T-helper 1 cell (primary cell): ENCODE results near the gene APOL5.
"Not testable (repeated sequence)": the region's sequence is repeated elsewhere in the genome, so short reads cannot be mapped to it uniquely, and the experiment has no call there.

ENCODE experiments used
- DNase-seq, 5 donors: peaks; one replicate each; pipeline ENCODE4 v3.0.0-alpha.2; 2012 to 2020

Gene APOL5

DNA sequence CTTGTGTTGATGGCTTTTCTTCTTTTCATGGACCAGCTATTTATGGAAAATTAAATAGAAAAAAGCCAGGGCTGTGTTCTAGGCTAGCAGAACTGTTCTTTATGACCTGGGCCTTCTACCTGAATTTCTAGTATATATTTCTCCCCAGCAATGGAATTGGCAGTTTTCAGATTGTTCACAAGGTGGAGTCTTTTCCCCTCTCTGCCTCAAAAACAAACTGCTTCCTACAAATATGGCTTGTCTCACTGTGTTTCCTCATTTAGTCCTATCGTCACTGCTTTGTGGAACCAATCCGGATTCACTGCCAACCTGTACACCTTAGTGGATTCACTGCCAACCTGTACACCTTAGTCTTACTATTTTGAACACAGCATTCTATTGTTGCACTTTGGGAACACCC lies 5.0 kb upstream of the APOL5 start:
- DNase-seq: no peak

DNA sequence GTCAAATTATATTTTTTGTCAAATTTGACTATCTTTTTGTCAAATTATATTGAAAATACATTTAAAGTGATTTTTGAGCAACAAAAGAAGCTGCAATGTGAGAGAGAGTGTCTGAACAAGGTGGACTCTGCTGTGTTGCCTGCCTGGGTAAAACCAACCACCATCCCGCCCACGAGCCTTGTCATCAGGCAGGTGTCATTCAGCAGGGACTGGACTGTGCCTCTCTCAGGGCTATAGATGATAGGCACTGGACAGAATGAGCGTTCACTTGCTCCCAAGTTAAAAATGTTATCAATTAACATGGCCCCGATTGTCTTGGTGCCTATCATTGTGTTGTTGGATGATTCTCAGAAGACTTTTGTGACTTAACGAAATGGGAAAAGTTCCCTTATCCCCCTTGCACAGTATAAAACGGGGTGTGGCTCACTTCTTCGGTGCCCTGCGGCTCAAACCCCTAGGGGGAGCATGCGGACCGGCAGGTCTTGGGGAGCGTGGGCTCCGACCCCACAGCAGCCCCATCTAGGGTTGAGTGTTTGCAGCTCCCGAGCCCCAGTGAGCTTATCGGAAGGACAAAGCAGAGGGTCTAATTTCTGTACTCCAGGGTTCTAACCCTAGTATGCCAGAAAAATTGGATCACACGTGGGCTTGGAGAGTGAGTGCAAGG lies 1.7 kb downstream of the APOL5 start:
- no peak for DNase-seq

DNA sequence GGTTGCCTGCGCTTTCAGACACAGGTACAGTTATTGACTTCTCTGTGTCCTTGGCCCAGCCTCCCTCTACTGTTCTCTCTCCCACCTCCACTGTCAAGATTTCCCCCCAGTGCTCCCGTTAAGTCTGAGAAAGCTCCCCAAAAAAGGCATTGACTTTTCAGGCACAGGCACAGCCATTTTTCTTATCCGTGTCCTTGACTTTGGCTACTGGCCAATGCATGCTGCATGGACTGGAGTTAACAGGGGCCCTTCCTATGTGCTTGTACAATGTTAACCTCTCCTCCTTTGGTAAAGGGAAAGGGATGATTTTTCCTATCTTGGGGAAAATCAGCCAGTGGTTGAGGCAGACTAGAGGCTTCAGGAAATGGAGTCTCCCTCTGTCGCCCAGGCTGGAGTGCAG lies 4.3 kb downstream of the APOL5 start:
- no peak for DNase-seq

DNA sequence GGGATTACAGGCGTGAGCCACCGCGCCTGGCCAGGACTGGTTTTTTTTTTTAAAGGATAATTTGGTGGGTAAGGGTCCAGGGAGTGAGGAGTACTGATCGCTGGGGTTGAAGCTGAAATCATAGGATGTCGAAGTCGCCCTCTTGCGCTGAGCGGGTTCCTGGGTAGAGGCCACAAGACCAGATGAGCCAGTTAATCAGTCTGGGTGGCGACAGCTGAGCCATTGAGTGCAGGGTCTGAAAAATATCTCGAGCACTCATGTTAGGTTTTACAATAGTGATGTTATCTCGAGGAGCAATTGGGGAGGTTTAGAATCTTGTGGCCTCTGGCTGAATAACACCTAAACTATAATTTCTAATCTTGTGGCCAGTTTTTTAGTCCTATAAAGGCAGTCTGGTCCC lies 7.8 kb downstream of the APOL5 start:
- no peak for DNase-seq

DNA sequence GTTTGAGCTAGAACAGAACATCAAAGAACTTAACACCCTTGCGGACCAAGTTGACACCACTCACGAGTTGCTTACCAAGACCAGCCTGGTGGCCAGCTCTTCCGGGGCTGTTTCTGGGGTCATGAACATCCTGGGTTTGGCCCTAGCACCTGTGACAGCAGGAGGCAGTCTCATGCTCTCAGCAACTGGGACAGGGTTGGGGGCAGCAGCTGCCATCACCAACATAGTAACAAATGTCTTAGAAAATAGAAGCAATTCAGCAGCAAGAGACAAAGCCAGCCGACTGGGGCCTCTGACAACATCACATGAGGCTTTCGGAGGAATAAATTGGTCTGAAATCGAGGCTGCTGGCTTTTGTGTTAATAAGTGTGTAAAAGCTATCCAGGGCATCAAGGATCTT lies 8.7 kb downstream of the APOL5 start:
- no peak for DNase-seq

DNA sequence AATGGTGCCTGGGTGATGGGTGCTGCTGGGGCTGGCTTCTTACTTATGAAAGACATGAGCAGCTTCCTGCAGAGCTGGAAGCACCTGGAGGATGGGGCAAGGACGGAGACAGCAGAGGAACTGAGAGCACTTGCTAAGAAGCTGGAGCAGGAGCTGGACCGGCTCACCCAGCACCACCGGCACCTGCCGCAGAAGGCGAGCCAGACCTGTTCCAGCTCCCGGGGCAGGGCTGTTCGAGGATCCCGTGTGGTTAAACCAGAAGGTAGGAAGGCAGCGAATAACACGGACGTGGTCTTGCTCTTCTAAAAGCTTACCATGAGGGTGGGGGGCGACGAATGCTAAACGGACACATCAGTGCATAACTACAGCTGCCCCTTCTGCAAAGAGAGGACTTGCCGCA lies 9.3 kb downstream of the APOL5 start:
- DNase-seq: no peak

DNA sequence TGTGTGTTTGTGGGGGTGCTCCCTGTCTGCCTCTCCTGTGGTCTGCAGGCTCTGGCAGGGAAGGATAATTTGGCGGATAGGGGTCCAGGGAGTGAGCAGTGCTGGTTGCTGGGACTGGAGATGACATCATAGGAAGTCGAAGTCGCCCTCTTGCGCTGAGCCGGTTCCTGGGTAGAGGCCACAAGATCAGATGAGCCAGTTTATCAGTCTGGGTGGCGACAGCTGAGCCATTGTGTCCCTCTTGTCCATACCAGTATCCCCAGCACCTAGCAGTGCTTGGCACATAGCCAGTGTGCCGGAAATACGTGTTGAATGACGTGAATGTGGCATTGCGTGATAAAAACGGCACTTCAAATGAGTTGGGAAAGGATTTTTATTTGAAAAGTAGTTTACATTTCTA lies 9.8 kb downstream of the APOL5 start:
- DNase-seq: no peak

DNA sequence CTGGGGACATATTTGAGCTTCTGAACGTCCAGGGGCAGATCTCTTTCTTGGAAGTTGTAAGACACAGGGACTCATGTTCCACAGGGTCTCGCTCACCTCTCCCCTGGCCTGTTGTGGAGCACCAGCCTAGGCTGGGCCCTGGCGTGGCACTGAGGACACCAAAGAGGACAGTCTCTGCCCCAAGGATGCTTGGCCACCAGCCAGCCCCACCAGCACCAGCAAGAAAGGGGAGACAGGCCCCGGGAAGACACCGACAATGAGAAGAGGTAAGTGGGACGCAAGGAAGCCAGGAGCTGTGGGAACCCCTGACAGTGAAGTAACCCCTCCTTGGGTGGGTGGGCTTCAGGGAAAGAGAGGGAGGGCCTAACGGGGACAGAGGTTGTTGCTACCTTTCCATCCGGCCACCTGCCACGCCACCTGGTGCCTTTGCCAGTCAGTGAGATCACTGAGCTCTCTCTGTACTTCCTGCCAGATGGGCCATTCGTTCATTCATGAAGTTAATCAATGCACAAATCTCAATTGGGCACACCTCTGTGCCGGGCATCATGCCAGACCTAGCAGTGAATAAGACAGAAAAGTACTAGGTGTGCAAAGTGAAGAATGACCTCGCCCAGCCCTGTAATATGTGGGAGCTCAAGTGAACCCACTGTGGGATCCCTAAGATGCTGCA lies 11.1 kb downstream of the APOL5 start:
- no peak for DNase-seq

DNA sequence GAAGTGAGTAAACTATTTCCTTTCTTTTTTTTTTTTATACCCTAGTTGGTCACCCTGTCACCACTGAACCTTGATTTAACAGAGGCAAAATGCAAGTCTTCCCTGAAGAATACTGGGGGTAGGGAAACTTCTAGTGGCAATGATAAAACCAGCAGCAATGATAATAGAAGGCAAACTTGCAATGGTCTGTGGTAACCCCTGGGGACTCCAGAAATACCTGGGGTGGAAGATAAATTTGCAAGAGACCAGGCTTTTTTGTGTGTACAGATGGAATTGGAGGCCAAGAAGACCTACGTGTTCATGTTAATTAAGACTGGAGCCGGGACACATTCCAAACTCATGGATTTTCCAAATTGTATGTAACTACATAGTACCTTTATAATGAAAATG lies 11.6 kb downstream of the APOL5 start:
- DNase-seq: no peak

DNA sequence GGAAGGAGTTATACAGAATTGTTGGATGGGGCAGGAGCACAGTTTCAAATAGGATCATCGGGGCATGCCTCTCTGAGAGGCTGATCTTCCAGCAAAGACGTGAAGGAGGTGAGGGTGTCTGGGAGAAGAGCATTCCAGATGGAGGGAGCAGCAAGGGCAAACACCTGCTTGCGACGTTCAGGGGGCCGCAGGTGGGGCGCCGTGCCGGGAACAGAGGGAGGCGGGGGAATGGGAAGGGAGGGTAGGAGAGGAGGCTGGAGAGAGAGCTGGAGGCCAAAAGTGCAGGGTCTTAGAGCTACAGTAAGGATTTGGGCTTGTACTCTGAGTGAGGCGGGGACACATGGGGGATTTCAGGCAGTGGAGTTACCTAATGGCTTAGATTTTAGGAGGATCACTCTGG lies 13.6 kb downstream of the APOL5 start:
- no peak for DNase-seq

DNA sequence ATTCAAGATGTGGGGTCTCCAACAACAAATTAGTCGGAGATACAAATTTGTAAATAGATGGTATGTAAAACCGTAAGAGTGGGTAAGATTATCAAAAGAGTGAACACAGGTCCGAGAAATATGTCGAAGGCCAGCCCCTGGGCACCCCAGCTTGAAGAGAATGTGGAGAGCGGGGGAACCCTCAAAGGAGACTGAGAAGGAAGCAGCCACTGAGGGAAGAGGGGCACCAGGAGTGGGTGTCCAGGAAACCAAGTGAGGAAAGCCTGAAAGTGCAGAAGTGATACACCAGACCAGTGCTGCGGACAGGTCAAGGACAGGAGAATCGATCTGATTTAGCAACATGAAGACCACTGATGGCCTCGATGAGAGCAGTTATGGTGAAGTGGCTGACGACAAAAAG lies 14.4 kb downstream of the APOL5 start:
- no peak for DNase-seq

DNA sequence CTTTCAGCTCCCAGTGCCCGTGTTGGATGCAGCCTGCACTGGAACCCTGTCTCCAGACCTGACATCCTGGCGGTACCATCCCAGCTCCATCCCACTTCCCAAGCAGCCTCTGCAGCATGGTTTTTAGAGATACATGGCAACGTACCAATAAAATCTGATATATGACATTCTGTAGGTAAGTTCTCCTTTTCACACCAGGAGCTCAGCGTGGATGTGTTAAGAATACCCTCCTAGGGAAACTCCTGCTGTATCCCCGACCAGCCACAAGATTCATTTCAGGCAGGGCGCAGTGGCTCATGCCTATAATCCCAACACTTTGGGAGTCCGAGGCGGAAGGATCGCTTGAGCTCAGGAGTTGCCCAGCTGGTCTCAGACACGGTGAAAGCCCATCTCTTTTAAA lies 15.4 kb downstream of the APOL5 start:
- no peak for DNase-seq

DNA sequence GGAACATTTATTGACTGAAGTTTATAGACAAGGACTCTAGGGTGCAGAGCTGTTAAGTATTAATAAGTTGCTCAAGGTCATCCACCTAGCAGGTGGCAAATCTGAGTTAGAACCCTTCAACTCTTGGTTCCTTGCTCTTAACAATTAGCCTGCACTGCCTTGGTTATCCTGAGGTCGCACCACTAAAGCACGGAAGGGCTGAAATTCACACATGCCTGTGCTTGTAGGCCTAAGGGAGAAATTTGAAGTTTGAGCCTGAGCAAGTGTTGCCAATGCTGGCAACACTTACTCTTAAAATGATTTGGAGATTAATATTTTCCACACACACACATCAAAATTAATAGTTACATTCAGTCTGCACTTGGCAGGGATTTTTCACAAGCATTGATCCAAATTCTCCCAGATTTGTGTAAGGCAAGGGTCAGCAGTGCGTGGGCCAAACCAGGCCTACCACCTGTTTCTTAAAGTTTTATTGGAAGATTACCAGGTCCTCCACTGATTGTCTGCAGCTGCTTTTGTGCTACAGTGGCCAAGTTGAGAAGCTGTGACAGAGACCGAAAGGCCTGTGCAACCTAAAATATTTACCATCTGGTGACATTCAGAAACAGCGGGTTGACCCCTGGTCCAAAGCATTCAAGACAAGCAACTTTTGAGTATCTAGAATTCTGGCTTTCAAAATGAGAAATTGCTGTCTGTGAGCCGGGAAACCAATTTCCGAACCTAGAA lies 16.3 kb downstream of the APOL5 start:
- DNase-seq: no peak

DNA sequence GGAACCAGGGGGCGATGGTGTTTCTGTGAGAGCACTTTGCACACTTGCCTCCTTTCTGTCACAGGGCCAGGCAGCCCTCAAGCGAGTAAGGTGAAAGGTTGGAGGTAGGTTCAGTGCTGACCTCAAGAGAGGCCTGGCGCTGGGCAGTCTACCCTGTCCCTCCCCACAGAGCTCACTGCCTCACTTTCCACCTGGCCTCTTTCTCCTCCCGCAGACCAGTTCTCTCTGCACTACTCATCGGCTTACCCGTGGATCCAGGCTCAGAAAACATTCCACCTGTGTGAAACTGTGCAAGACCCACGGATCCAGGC lies 16.8 kb downstream of the APOL5 start:
- DNase-seq: no peak

DNA sequence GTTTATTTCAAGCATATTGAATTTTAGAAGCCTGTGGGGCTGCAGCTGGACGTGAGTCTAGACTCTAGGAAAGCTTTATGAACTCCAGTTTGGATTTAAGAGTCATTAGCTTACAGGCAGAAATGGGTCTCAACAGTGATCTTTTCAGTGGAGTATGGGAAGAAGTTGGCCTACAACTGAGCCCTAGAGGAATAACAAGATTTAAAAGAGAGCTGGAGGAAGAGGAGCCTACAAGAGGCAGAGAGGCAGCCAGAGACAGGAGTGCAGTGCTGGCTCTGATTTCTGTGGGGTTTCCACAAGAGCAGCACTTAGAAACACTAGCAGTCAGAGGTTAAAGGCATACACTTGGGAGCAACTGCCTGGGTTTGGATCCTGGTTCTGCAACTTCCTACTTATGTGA lies 17.9 kb downstream of the APOL5 start:
- no peak for DNase-seq

DNA sequence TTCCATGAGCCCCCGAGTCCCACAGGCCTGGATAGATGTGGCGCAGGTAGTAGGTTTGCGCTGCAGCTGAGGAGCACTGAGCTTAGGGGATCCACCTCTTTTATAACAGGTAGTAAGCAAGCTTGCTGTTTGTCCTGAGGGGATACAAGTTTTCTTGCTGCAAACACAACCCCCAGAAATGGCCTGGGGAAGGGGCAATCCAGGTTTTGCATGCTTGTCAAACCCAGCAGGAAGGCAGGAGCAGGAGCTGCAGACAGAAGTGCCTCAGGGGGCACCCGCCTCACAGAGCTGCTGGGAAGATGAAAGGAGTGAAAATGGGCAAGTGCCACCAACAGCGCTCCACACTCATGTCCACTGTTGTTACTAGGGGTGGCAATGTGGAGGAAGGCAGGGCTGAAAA lies 18.5 kb downstream of the APOL5 start:
- no peak for DNase-seq

DNA sequence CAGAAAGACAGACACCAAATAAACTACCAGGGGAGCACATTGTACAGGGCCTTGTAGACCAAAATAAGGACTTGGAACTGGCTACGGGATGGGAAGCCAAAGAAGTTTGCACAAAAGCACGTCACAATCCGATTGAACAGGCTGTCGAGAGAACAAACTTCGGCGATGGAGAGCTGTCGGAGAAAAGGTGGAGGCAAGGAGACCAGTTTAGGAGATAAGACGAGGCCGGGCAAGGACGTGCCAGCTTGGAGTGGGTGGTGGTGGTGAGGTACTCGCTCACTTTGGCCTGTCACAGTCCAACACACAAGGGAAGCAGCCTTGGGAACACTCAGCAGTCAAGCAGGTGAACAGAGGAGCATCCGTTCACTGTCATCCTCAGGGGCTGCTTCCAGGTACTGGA lies 19.0 kb downstream of the APOL5 start:
- DNase-seq: no peak

DNA sequence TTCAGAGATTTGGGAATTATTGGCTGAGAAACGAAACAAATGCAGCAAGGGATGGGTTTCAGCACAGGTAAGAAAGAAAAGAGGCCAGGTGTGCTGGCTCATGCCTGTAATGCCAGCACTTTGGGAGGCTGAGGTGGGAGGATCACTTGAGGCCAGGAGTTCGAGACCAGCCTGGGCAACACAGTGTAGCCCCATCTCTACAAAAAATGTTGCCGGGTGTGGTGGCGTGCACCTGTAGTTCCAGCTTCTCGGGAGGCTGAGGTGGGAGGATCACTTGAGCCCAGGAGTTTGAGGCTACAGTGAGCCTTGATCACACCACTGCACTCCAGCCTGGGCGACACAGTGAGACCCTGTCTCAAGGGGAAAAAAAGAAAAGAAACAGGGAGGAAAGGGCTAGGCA lies 20.2 kb downstream of the APOL5 start:
- not testable (repeated sequence) for DNase-seq

DNA sequence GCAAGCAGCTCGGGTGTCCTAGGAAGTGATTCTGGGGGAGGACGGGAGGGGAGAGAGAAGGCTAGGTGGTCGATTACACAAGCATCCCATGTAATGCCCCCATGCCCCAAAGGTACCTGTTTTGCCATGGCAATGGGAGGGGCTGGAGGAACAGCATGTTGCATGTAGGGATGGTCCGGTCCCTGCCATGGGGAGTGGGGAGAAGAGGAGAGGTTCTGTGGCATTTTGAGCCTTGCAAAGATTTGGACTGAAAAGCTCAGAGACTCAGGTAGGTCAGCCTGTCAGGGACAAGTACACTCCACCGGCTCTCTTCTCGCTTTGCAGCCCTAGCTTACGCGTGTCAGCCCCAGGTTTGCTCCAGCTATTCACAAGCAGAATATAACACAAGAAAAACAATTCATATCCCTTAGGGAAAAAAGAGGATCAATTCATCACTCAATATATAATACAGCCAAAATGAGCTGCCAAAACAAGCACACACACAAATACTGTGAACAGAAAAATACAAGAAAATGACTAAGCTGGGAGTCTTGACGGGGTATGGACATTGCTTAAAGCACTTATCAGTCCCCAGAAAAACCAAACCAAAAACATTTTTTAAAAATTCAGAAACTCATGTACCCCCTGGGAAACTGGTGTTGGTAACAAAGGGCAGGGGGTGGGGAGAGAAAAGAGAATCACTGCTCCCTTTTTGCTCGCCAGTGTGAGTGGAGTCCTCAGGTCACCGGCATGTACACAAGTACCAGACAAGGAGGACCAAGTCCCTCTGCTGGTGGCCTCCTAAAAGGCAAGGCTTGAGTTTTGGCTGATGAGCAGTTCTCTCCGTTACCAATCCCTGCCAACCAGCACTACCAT lies 21.6 kb downstream of the APOL5 start:
- DNase-seq: no peak

DNA sequence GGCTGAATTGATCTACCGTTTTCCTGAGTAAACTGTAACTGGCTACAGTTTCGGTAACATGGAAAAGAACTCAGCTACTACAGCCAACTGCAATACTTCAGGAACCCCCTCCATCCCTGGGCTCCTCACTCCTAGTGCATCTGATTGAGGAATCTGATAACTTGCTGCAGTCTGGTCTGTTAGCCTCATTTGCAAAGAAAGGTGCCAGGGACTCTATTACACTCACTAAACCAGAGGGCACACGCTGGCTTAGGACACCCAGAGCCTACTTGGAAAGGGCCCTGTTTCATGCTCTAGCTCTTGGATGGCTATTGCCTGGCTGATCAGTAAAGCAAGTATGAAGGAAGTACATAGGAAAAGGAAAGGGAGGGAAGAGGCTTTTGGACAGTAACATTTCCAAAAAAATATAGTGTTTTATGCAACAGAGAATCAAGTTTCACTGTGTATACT lies 22.3 kb downstream of the APOL5 start:
- DNase-seq: no peak

DNA sequence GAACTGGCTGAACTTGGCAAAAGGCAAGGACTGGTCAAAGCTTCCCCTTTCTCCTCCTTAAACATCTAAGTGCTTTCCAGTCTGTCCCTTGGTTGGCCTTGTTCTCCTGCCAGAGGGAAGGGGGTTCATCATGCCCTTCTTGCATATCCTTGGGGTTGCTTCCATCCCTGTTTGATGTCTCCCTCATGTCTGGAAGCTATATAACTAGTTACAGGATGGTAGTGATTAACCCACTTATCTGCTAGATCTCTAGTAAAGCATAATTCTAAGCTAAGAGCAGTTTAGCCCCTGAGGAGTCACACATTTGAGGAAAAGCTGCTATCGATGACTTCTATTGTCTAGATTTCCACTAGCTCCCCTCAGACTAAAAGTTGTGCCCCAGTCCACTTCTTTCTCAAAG lies 22.9 kb downstream of the APOL5 start:
- DNase-seq: no peak

DNA sequence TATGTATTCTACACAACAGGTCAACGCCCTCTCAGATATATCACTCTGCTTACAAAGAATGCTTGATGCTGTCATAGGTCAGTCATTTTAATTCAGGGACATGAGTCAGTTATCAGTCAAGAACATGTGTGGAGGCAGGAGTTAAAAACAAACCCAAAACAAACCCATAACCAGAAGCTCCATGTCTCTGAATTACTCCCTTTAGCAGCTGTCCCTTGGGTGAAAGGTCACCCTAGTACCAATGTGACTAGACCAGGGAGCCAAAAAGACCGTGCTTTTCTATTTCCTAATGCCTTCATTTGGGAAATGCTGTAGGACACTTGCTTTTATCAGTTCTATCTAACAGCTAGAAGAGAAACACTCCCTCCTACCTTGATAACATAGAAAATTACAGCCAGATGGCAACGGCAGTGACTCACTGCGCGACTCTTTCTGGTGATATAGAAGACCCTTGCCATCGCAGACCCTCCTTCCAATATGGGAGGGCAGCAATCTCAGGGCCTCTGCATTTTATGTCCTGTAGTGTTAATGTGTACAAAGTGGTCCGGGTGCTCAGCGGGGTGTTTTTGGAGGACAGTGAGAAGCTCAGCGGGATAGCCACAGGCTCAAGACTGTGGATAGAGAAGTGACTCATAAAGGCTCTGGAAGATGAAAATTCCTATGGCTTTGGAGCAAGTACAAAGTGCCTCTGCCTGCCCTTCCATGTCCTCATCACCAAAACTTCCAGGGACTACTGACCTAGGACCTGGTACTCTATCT lies 24.8 kb downstream of the APOL5 start:
- DNase-seq: no peak
